HepG2 (cell line): Measurements from ENCODE around the gene PIEZO1. TPM values are rescaled to one million over a fixed set of nuclear protein-coding genes. Genes with fewer than 3 reads are reported as not detected.

ENCODE experiments used
- CENPX ChIP-seq: sonication (generic); formaldehyde crosslinking; IDR thresholded peaks from 2 replicates; pipeline ENCODE4 v1.9.0; 2021; ENCODE audit warnings: mild to moderate bottlenecking, missing genetic modification reagents, moderate library complexity
- HNRNPH1 ChIP-seq: fragments of 200-400 bp; formaldehyde crosslinking; optimal IDR thresholded peaks from 2 replicates; pipeline ENCODE3; 2017; ENCODE audit warnings: mild to moderate bottlenecking, low read depth, low read length
- HOXA7 ChIP-seq: sonication (generic); formaldehyde crosslinking; IDR thresholded peaks from 2 replicates; pipeline ENCODE4 v1.8.1; 2022; ENCODE audit warnings: mild to moderate bottlenecking, missing genetic modification reagents, moderate library complexity
- JUNB ChIP-seq: sonication (generic); formaldehyde crosslinking; IDR thresholded peaks from 2 replicates; pipeline ENCODE4 v1.8.0; 2022; ENCODE audit warnings: missing genetic modification reagents, mild to moderate bottlenecking, borderline replicate concordance
- JUND ChIP-seq: sonication (generic); formaldehyde crosslinking; IDR thresholded peaks from 2 replicates; pipeline ENCODE4 v1.8.0; 2022; ENCODE audit warnings: mild to moderate bottlenecking, missing genetic modification reagents
- KAT7 ChIP-seq: IDR thresholded peaks from 2 replicates; pipeline ENCODE4 v1.6.1; 2018; ENCODE audit warnings: borderline replicate concordance, missing compliant biosample characterization
- MXD4 ChIP-seq: IDR thresholded peaks from 2 replicates; pipeline ENCODE4 v1.6.1; 2016; ENCODE audit warnings: mild to moderate bottlenecking, missing biosample characterization, missing genetic modification reagents
- SRSF1 ChIP-seq: fragments of 200-400 bp; formaldehyde crosslinking; optimal IDR thresholded peaks from 2 replicates; pipeline ENCODE3; 2017; ENCODE audit warnings: mild to moderate bottlenecking, low read depth, low read length, moderate library complexity
- STAT5B ChIP-seq: sonication (generic); formaldehyde crosslinking; IDR thresholded peaks from 2 replicates; pipeline ENCODE4 v1.4.0; 2020; ENCODE audit warnings: missing genetic modification reagents
- TBX2 ChIP-seq: sonication (generic); formaldehyde crosslinking; IDR thresholded peaks from 2 replicates; pipeline ENCODE4 v1.5.0; 2020; ENCODE audit warnings: missing genetic modification reagents, mild to moderate bottlenecking, borderline replicate concordance
- TMF1 ChIP-seq: sonication (generic); formaldehyde crosslinking; IDR thresholded peaks from 2 replicates; pipeline ENCODE4 v1.8.1; 2022; ENCODE audit warnings: low read depth, missing genetic modification reagents
- XBP1 ChIP-seq: sonication (generic); formaldehyde crosslinking; IDR thresholded peaks from 2 replicates; pipeline ENCODE4 v1.5.0; 2020; ENCODE audit warnings: missing genetic modification reagents
- ZEB1 ChIP-seq: IDR thresholded peaks from 2 replicates; pipeline ENCODE4 v1.6.1; 2012; ENCODE audit warnings: mild to moderate bottlenecking, low read depth, inconsistent platforms; ENCODE audit not compliant: insufficient replicate concordance
- ZNF256 ChIP-seq: sonication (generic); formaldehyde crosslinking; conservative IDR thresholded peaks from 2 replicates; pipeline ENCODE4 v1.4.0; 2020; ENCODE audit warnings: missing genetic modification reagents
- ZNF781 ChIP-seq: sonication (generic); formaldehyde crosslinking; IDR thresholded peaks from 2 replicates; pipeline ENCODE4 v1.5.1; 2020; ENCODE audit warnings: borderline replicate concordance, mild to moderate bottlenecking, missing genetic modification reagents; ENCODE audit errors: not compliant biosample characterization
- polyA plus RNA-seq, 8 experiments: library from polyadenylated mRNA; depleted of rRNA in 3 of 8; stranded (reverse) in 7 of 8; unstranded in 1 of 8; fragments of >200 nt; fragmentation: Illumina TruSeq in 4 of 8; extraction: Trizol in 4 of 8; gene quantifications; 2 replicates each; pipeline versions ENCODE4 v1.2.1 to v1.2.3, GENCODE V29; 2011 to 2016; ENCODE audit warnings: low read depth in 4 of 8, missing spikeins in 1 of 8, mixed read lengths in 1 of 8; ENCODE audit not compliant: insufficient read depth in 1 of 8
- total RNA-seq, 5 experiments: library from RNA; depleted of rRNA; stranded (reverse); fragments of >200 nt; fragmentation: Illumina TruSeq; extraction: Trizol; gene quantifications; 2 replicates each; pipeline ENCODE4 v1.2.3, GENCODE V29; 2016; ENCODE audit warnings: low read depth in 1 of 5
- TF ChIP-seq, protein P1 (sequence below), 2 experiments: sonication (generic) in 1 of 2; formaldehyde crosslinking in 1 of 2; IDR thresholded peaks; 2 replicates each; pipeline versions ENCODE4 v1.6.1 to v1.9.0; 2014 to 2022; ENCODE audit warnings: antibody characterized with exemption in 1 of 2, borderline replicate concordance in 1 of 2, inconsistent platforms in 1 of 2, low read depth in 1 of 2, missing genetic modification reagents in 1 of 2
- TF ChIP-seq, protein P2 (sequence below): sonication (generic); formaldehyde crosslinking; IDR thresholded peaks from 2 replicates; pipeline ENCODE4 v1.5.0; 2020; ENCODE audit warnings: mild to moderate bottlenecking, low read depth, missing genetic modification reagents, borderline replicate concordance
- TF ChIP-seq, protein P3 (sequence below): sonication (generic); formaldehyde crosslinking; IDR thresholded peaks from 2 replicates; pipeline ENCODE4 v1.5.1; 2020; ENCODE audit warnings: missing genetic modification reagents, mild to moderate bottlenecking, borderline replicate concordance
- TF ChIP-seq, protein P4 (sequence below): sonication (generic); formaldehyde crosslinking; IDR thresholded peaks from 2 replicates; pipeline ENCODE4 v1.9.0; 2021; ENCODE audit warnings: missing genetic modification reagents, mild to moderate bottlenecking, borderline replicate concordance

The PIEZO1 gene
- total and polyA plus RNA-seq, 2 of the 13 experiments (the other 11 are each of a cell fraction or from before 2014, with no cell fraction given): 67.9 to 85.0 TPM

DNA sequence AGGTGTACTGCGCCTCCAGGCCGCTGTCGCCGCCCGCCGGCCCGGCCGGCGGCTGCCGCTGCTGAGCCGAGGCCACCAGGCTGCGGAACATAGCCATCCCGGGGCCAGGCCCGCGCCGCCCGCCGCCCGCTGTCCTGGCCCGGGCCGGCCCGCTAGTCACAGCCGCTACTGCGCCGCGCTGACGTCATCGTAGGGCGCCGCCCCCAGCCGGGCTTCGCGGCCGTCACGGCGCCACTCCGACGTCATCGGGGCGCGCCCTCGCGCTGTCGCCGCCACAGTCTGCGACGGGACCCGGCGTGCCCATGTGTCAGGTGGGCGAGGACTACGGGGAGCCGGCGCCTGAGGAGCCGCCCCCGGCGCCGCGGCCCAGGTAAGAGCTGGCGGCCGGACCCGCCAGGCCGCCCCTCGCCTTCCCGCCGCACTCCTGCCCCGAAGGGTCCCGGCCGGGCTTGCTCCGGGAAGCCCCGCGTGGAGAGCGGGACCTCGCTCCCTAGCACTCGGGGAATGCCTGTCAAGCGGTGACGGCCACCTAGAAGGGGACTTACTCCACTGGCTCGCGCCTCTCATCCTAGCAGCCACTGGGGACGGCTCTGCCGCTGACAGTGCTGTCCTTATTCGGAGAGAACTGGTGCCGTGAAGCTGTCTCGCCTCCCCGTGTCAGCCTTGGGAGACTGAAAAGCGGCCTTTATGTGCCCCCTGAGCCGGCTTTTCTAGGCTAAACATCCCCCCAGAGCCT, 78.6 kb downstream of the PIEZO1 start, which contains the start of the genes CTU2 and RNF166 (continued):
- TF ChIP-seq ZEB1 (no peak), STAT5B (CRISPR knock-in tag) (peak; percentile 60; the same call in 1 of the 2 replicates), JUND (CRISPR knock-in tag) (peak; percentile 73; the same call in 1 of the 2 replicates), ZNF256 (CRISPR knock-in tag) (no peak), ZNF781 (CRISPR knock-in tag) (no peak), MXD4 (CRISPR knock-in tag) (peak; percentile 100), TBX2 (CRISPR knock-in tag) (peak; percentile 39; the same call in 1 of the 2 replicates), CENPX (CRISPR knock-in tag) (no peak), JUNB (CRISPR knock-in tag) (no peak), TMF1 (CRISPR knock-in tag) (peak; percentile 94; the same call in 1 of the 2 replicates), KAT7 (0 out of 2 replicates have a peak, but pooled peaks have one; percentile 81), HOXA7 (no peak), XBP1 (CRISPR knock-in tag) (no peak), SRSF1 (no peak), HNRNPH1 (no peak)
- TF ChIP-seq, protein P1, sequence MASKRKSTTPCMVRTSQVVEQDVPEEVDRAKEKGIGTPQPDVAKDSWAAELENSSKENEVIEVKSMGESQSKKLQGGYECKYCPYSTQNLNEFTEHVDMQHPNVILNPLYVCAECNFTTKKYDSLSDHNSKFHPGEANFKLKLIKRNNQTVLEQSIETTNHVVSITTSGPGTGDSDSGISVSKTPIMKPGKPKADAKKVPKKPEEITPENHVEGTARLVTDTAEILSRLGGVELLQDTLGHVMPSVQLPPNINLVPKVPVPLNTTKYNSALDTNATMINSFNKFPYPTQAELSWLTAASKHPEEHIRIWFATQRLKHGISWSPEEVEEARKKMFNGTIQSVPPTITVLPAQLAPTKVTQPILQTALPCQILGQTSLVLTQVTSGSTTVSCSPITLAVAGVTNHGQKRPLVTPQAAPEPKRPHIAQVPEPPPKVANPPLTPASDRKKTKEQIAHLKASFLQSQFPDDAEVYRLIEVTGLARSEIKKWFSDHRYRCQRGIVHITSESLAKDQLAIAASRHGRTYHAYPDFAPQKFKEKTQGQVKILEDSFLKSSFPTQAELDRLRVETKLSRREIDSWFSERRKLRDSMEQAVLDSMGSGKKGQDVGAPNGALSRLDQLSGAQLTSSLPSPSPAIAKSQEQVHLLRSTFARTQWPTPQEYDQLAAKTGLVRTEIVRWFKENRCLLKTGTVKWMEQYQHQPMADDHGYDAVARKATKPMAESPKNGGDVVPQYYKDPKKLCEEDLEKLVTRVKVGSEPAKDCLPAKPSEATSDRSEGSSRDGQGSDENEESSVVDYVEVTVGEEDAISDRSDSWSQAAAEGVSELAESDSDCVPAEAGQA (IDR thresholded peaks at IDR 0.05; ENCODE audit: low read depth): peak; percentile 99
- TF ChIP-seq, protein P1 (CRISPR knock-in tag; IDR thresholded peaks at IDR 0.05; ENCODE audit: borderline replicate concordance): 0 out of 2 replicates have a peak, but pooled peaks have one; percentile 89
- TF ChIP-seq, protein P2, sequence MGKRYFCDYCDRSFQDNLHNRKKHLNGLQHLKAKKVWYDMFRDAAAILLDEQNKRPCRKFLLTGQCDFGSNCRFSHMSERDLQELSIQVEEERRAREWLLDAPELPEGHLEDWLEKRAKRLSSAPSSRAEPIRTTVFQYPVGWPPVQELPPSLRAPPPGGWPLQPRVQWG: no peak
- TF ChIP-seq, protein P3, sequence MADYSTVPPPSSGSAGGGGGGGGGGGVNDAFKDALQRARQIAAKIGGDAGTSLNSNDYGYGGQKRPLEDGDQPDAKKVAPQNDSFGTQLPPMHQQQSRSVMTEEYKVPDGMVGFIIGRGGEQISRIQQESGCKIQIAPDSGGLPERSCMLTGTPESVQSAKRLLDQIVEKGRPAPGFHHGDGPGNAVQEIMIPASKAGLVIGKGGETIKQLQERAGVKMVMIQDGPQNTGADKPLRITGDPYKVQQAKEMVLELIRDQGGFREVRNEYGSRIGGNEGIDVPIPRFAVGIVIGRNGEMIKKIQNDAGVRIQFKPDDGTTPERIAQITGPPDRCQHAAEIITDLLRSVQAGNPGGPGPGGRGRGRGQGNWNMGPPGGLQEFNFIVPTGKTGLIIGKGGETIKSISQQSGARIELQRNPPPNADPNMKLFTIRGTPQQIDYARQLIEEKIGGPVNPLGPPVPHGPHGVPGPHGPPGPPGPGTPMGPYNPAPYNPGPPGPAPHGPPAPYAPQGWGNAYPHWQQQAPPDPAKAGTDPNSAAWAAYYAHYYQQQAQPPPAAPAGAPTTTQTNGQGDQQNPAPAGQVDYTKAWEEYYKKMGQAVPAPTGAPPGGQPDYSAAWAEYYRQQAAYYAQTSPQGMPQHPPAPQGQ: no peak
- TF ChIP-seq, protein P4, sequence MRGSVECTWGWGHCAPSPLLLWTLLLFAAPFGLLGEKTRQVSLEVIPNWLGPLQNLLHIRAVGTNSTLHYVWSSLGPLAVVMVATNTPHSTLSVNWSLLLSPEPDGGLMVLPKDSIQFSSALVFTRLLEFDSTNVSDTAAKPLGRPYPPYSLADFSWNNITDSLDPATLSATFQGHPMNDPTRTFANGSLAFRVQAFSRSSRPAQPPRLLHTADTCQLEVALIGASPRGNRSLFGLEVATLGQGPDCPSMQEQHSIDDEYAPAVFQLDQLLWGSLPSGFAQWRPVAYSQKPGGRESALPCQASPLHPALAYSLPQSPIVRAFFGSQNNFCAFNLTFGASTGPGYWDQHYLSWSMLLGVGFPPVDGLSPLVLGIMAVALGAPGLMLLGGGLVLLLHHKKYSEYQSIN (CRISPR knock-in tag): no peak
